ENCODE data around the gene ALS2CL.

ALS2CL gene

DNA sequence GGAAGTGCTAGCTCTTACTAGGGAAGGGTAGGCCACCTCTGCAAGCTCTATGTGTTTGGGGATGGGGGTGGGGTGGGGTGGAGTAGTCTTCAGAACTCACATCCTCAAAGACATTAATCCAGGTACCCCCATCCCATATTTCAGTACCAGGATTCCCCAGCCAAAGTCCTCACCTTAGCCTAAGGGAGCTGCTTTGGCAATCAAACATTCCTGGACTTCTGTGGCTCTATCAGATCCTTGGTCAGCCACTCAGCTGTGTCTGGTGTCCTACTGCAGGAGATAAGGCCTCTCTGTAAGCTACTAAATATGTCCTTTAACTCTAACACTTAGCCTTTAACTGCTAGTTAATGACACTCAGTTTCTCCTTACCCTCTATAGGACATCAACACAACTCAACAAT lies 54.3 kb downstream of the ALS2CL start:
- Histone ChIP-seq H3K36me3 (ENCODE audit: control insufficient read depth, insufficient read depth, low read length) (no peaks in the 10 kb centered on the region), H3K9ac (ENCODE audit: low read length) (no peak overlapping the region), H3K27ac (ENCODE audit: low read depth, low read length) (no peak overlapping the region), H3K27me3 (ENCODE audit: control insufficient read depth, insufficient read depth, low read length) (no peaks in the 10 kb centered on the region), H3K4me1 (ENCODE audit: control insufficient read depth, insufficient read depth, low read length) (no peaks in the 10 kb centered on the region), H3K4me3 (ENCODE audit: low read length) (no peak overlapping the region)

GRCh38 chr3:46634856-46635255 lies 58.6 kb downstream of the ALS2CL start:
- Histone ChIP-seq H3K4me3 (ENCODE audit: low read length) (no peak overlapping the region), H3K36me3 (ENCODE audit: control insufficient read depth, insufficient read depth, low read length) (no peaks in the 10 kb centered on the region), H3K27ac (ENCODE audit: low read depth, low read length) (no peak overlapping the region), H3K9ac (ENCODE audit: low read length) (no peak overlapping the region), H3K4me1 (ENCODE audit: control insufficient read depth, insufficient read depth, low read length) (no peaks in the 10 kb centered on the region), H3K27me3 (ENCODE audit: control insufficient read depth, insufficient read depth, low read length) (no peaks in the 10 kb centered on the region)

- Histone ChIP-seq H3K27ac (ENCODE audit: low read depth, low read length) (no peak overlapping the region), H3K9ac (ENCODE audit: low read length) (no peak overlapping the region), H3K4me1 (ENCODE audit: control insufficient read depth, insufficient read depth, low read length) (no peaks in the 10 kb centered on the region), H3K27me3 (ENCODE audit: control insufficient read depth, insufficient read depth, low read length) (no peaks in the 10 kb centered on the region), H3K4me3 (ENCODE audit: low read length) (no peak overlapping the region), H3K36me3 (ENCODE audit: control insufficient read depth, insufficient read depth, low read length) (no peaks in the 10 kb centered on the region)
These were observed 60.7 kb downstream of the ALS2CL start for GRCh38 chr3:46632792-46633191.

GRCh38 chr3:46629551-46630517 lies 63.6 kb downstream of the ALS2CL start:
- Histone ChIP-seq H3K4me1 (ENCODE audit: control insufficient read depth, insufficient read depth, low read length) (no peaks in the 10 kb centered on the region), H3K27ac (ENCODE audit: low read depth, low read length) (no peak overlapping the region), H3K36me3 (ENCODE audit: control insufficient read depth, insufficient read depth, low read length) (no peaks in the 10 kb centered on the region), H3K4me3 (ENCODE audit: low read length) (peak overlapping the region; percentile 49), H3K27me3 (ENCODE audit: control insufficient read depth, insufficient read depth, low read length) (no peaks in the 10 kb centered on the region), H3K9ac (ENCODE audit: low read length) (no peak overlapping the region)

GRCh38 chr3:46628901-46629369 lies 64.5 kb downstream of the ALS2CL start:
- Histone ChIP-seq H3K27me3 (ENCODE audit: control insufficient read depth, insufficient read depth, low read length) (no peaks in the 10 kb centered on the region), H3K27ac (ENCODE audit: low read depth, low read length) (peak overlapping the region; percentile 35), H3K36me3 (ENCODE audit: control insufficient read depth, insufficient read depth, low read length) (no peaks in the 10 kb centered on the region), H3K9ac (ENCODE audit: low read length) (no peak overlapping the region), H3K4me1 (ENCODE audit: control insufficient read depth, insufficient read depth, low read length) (no peaks in the 10 kb centered on the region), H3K4me3 (ENCODE audit: low read length) (no peak overlapping the region)

DNA sequence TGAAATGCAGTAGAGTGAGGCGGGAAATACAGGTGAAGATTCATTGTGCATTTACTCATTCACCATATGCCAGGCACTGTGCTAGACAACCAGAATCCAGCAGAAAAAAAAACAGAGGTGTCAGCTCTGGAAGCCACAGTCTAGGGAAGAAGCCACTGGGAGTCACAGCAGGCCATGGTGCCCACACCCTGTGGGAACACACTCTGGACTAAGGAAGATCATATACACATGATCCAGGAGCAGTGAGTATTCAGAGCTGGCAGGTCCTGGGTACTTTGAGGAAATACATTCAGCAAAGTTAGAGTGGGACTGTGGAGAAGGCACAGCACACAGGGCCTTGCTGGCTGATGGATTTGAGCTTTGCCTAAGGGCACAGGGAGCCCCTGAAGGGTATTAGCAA lies 66.4 kb downstream of the ALS2CL start:
- no peak overlapping the region for H3K9ac ChIP-seq (ENCODE audit: low read length)
- H3K4me3 ChIP-seq (ENCODE audit: low read length), result no peak overlapping the region
- no peaks in the 10 kb centered on the region for H3K27me3 ChIP-seq (ENCODE audit: control insufficient read depth, insufficient read depth, low read length)
- H3K4me1 ChIP-seq (ENCODE audit: control insufficient read depth, insufficient read depth, low read length), result no peaks in the 10 kb centered on the region
- H3K36me3 ChIP-seq (ENCODE audit: control insufficient read depth, insufficient read depth, low read length), result no peaks in the 10 kb centered on the region
- no peak overlapping the region for H3K27ac ChIP-seq (ENCODE audit: low read depth, low read length)

DNA sequence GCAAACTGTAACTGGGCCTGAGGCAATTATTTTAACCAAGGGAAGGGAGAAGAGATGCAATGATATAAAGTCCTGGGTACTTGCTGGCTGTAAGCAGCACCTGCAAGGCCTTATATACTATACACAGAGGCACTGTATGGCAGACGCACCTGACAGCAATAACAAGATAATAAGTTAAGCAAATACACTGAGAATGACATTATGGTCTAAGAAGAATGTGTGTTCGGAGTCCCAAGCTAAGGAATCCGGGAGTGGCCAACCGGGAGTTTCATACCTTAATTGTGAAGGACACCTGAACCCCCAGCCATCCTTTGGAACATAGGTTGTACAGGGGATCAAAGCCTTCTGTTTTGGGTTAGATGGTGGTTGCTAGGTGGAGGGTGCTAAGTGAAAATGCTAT lies 67.4 kb downstream of the ALS2CL start:
- no peak overlapping the region for H3K27ac ChIP-seq (ENCODE audit: low read depth, low read length)
- no peaks in the 10 kb centered on the region for H3K4me1 ChIP-seq (ENCODE audit: control insufficient read depth, insufficient read depth, low read length)
- no peak overlapping the region for H3K9ac ChIP-seq (ENCODE audit: low read length)
- H3K36me3 ChIP-seq (ENCODE audit: control insufficient read depth, insufficient read depth, low read length), result no peaks in the 10 kb centered on the region
- H3K4me3 ChIP-seq (ENCODE audit: low read length), result no peak overlapping the region
- no peaks in the 10 kb centered on the region for H3K27me3 ChIP-seq (ENCODE audit: control insufficient read depth, insufficient read depth, low read length)

GRCh38 chr3:46624975-46625490 lies 68.4 kb downstream of the ALS2CL start:
- Histone ChIP-seq H3K4me3 (ENCODE audit: low read length) (no peak overlapping the region), H3K9ac (ENCODE audit: low read length) (no peak overlapping the region), H3K27ac (ENCODE audit: low read depth, low read length) (no peak overlapping the region), H3K27me3 (ENCODE audit: control insufficient read depth, insufficient read depth, low read length) (no peaks in the 10 kb centered on the region), H3K4me1 (ENCODE audit: control insufficient read depth, insufficient read depth, low read length) (no peaks in the 10 kb centered on the region), H3K36me3 (ENCODE audit: control insufficient read depth, insufficient read depth, low read length) (no peaks in the 10 kb centered on the region)

- H3K4me1 ChIP-seq (ENCODE audit: control insufficient read depth, insufficient read depth, low read length), result no peaks in the 10 kb centered on the region
- H3K27me3 ChIP-seq (ENCODE audit: control insufficient read depth, insufficient read depth, low read length), result no peaks in the 10 kb centered on the region
- H3K36me3 ChIP-seq (ENCODE audit: control insufficient read depth, insufficient read depth, low read length), result no peaks in the 10 kb centered on the region
- H3K4me3 ChIP-seq (ENCODE audit: low read length), result no peak overlapping the region
- H3K9ac ChIP-seq (ENCODE audit: low read length), result no peak overlapping the region
- no peak overlapping the region for H3K27ac ChIP-seq (ENCODE audit: low read depth, low read length)
These were observed 68.9 kb downstream of the ALS2CL start for GRCh38 chr3:46624533-46624932.

DNA sequence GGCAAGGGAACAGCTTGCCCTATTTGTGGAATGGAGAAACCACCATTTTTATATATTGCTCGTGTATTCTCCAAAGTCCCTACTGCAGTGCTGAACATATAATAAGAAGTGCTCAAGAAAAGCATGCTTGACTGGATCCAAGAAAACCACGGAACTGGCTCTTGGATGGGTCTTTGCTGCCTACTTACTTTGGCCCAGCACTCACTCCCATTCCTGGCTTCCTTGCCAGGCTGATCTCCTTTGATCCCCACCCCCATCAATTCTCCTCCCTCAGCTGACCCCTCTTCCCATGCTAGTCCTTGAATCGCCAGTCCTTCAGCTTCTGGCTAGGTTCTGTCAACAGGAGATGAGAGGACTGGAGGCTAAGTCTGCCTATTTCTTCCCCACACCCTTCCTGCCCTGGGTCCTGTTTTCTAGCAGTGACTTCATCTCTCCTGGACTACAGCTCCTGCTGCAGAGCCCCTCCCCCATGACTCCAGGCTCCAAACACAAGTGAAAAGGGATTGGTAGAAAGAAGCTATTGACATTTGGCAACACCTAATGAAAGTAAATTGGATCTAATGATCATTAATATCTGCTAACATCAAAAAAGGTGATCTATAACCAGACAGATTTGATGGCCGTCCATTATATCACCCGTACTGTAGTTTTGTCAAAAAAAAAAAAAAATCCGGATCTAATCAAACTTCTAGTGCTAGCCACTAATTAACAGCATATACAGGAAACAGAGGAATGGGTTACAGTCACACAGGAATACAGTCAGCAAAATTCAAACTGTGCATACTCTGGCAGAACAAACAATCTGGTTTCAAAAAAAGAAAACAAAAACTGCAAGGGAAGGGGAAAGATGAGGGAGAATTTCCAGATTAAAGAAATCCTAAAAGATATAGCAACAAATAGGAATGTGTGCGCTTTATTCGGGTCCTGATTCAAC lies 73.4 kb downstream of the ALS2CL start:
- H3K4me1 ChIP-seq (ENCODE audit: control insufficient read depth, insufficient read depth, low read length), result no peaks in the 10 kb centered on the region

More for the DNA sequence above, 73.4 kb downstream of the ALS2CL start:
- no peak overlapping the region for H3K27ac ChIP-seq (ENCODE audit: low read depth, low read length)
- H3K9ac ChIP-seq (ENCODE audit: low read length), result no peak overlapping the region
- no peaks in the 10 kb centered on the region for H3K27me3 ChIP-seq (ENCODE audit: control insufficient read depth, insufficient read depth, low read length)
- H3K4me3 ChIP-seq (ENCODE audit: low read length), result no peak overlapping the region
- no peaks in the 10 kb centered on the region for H3K36me3 ChIP-seq (ENCODE audit: control insufficient read depth, insufficient read depth, low read length)

Data from rectal smooth muscle tissue (tissue), 1 donor.